Measurements from ENCODE around the gene UBTD2.

Gene UBTD2

GRCh38 chr5:172171118-172171517 lies 112.4 kb downstream of the UBTD2 start:
- DNase-seq (ENCODE audit: low read depth in 2 of 2), result no peak

GRCh38 chr5:172170251-172170701 lies 113.3 kb downstream of the UBTD2 start:
- no peak for DNase-seq (ENCODE audit: low read depth in 2 of 2)

GRCh38 chr5:172169216-172169615 lies 114.3 kb downstream of the UBTD2 start:
- DNase-seq (ENCODE audit: low read depth in 2 of 2), result no peak

GRCh38 chr5:172168311-172168710 lies 115.3 kb downstream of the UBTD2 start:
- no peak for DNase-seq (ENCODE audit: low read depth in 2 of 2)

- DNase-seq (ENCODE audit: low read depth in 2 of 2), result no peak
Measured at GRCh38 chr5:172167895-172168294, 115.7 kb downstream of the UBTD2 start.

GRCh38 chr5:172166030-172166826 lies 117.3 kb downstream of the UBTD2 start:
- no peak for DNase-seq (ENCODE audit: low read depth in 2 of 2)

- no peak for DNase-seq (ENCODE audit: low read depth in 2 of 2)
Measured at GRCh38 chr5:172165465-172165864, 118.1 kb downstream of the UBTD2 start.

- DNase-seq (ENCODE audit: low read depth in 2 of 2), result no peak
Measured at GRCh38 chr5:172164769-172165212, 118.8 kb downstream of the UBTD2 start.

GRCh38 chr5:172163346-172163745 lies 120.2 kb downstream of the UBTD2 start:
- no peak for DNase-seq (ENCODE audit: low read depth in 2 of 2)

- DNase-seq (ENCODE audit: low read depth in 2 of 2), result no peak
Measured at GRCh38 chr5:172162987-172163343, 120.6 kb downstream of the UBTD2 start.

GRCh38 chr5:172162323-172162986 lies 121.1 kb downstream of the UBTD2 start:
- no peak for DNase-seq (ENCODE audit: low read depth in 2 of 2)

GRCh38 chr5:172160506-172160905 lies 123.1 kb downstream of the UBTD2 start:
- no peak for DNase-seq (ENCODE audit: low read depth in 2 of 2)
